Transverse colon (tissue), 4 donors: ENCODE results near the gene TBC1D8. TPM values are rescaled to one million over a fixed set of nuclear protein-coding genes. Genes with fewer than 3 reads are reported as not detected.

Experiments
- DNase-seq: peaks from one replicate; pipeline ENCODE4 v3.0.0-alpha.2; 2019
- H3K27ac ChIP-seq, 4 donors: fragments of 200-600 bp; sonication (generic); 2 replicates each; pipeline ENCODE4 v1.5.1; 2016 to 2018; ENCODE audit warnings: inconsistent platforms in 4 of 4
- H3K27me3 ChIP-seq: fragments of 200-600 bp; sonication (generic); 2 replicates; pipeline ENCODE4 v1.5.1; 2017; ENCODE audit warnings: inconsistent platforms
- H3K36me3 ChIP-seq, 4 donors: fragments of 200-600 bp; sonication (generic); 2 replicates each; pipeline ENCODE4 v1.5.1; 2017 to 2019; ENCODE audit warnings: inconsistent platforms in 4 of 4
- H3K4me1 ChIP-seq, 4 donors: fragments of 200-600 bp; sonication (generic); 2 replicates each; pipeline ENCODE4 v1.5.1; 2017 to 2020; ENCODE audit warnings: inconsistent platforms in 4 of 4
- H3K4me3 ChIP-seq, 4 donors: fragments of 200-600 bp; sonication (generic); 1 replicate in 1 of 4; 2 replicates in 3 of 4; pipeline versions ENCODE4 v1.5.1 to v1.6.1; 2017 to 2019; ENCODE audit warnings: inconsistent platforms in 4 of 4
- H3K9me3 ChIP-seq, 2 donors: fragments of 200-600 bp; sonication (generic); 2 replicates each; pipeline ENCODE4 v1.5.1; 2017 to 2019; ENCODE audit warnings: inconsistent platforms in 2 of 2
- EP300 ChIP-seq: sonication (generic); formaldehyde crosslinking; IDR thresholded peaks from one replicate; pipeline ENCODE4 v1.6.1; 2017; ENCODE audit warnings: antibody characterized with exemption, low read depth
- POLR2A ChIP-seq: fragments of 450-650 bp; IDR thresholded peaks from one replicate; pipeline ENCODE4 v1.6.1; 2016; ENCODE audit warnings: antibody characterized with exemption, mild to moderate bottlenecking, moderate library complexity
- POLR2AphosphoS5 ChIP-seq, 3 donors: sonication (generic); formaldehyde crosslinking; IDR thresholded peaks; one replicate each; pipeline ENCODE4 v1.6.1; 2016; ENCODE audit warnings: antibody characterized with exemption in 3 of 3
- WGBS, 2 donors: methylation state at CpG; one replicate each; pipeline ENCODE4 v1.1.5; 2018; ENCODE audit warnings: low coverage in 1 of 2; 5-methylcytosine and 5-hydroxymethylcytosine counted together
- in situ Hi-C, 4 donors: fragments of 200-750 bp; cut with MboI; loops; one replicate each; pipeline versions ENCODE4 v1.15.0 to v1.15.1; 2017; ENCODE audit warnings: low sequenced_read_pairs in 3 of 4, low pct_ligation_motif_present in 1 of 4, low pct_unique_long_range_greater_than_20kb in 1 of 4
- intact Hi-C: fragments of 100-400 bp; cut with DNase I; formaldehyde crosslinking; loops from one replicate; pipeline ENCODE4 v1.15.1; 2023; ENCODE audit warnings: low total_unique reads
- total RNA-seq, 4 donors: library from RNA; depleted of rRNA; stranded (reverse); fragments of >200 nt; gene quantifications; one replicate each; pipeline ENCODE4 v1.1.0, GENCODE V29; 2016
- TF ChIP-seq, protein P1 (sequence below), 5 experiments: fragments of 200-600 bp in 3 of 5; fragments of 450-650 bp in 2 of 5; sonication (generic) in 3 of 5; IDR thresholded peaks; 1 replicate in 2 of 5; 2 replicates in 3 of 5; pipeline ENCODE4 v1.5.1; 2016 to 2017; ENCODE audit warnings: antibody characterized with exemption in 5 of 5, inconsistent platforms in 3 of 5, mild to moderate bottlenecking in 2 of 5, moderate library complexity in 1 of 5

The TBC1D8 gene
- total RNA-seq, 4 donors from 2014 or later, result 26.5 to 232 (median 88.4) TPM

DNA sequence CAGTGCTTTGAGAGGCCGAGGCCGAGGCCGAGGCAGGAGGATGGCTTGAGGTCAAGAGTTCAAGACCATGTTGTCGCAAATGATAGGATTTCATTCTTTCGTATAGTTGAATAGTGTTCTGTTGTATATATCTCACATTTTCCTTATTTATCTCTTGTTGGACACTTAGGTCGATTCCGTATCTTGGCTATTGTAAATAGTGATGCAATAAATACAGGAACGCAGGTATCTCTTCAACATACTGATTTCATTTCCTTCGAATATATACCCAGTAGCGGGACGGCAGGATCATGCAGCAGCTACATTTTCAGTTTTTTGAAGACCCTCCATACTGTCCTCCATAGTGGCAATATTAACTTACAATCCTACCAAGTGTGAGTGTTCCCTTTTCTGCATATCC lies 4.1 kb downstream of the TBC1D8 start:
- DNase-seq, result no peak
- Histone ChIP-seq H3K4me1 (peaks cover 9 to 18% (median 16%) of the 10 kb centered on the region in 4 donors), H3K9me3 (no peaks in the 10 kb centered on the region), H3K36me3 (no peaks in the 10 kb centered on the region), H3K27me3 (no peaks in the 10 kb centered on the region), H3K27ac (no peak overlapping the region), H3K4me3 (no peak overlapping the region)
- intact Hi-C loops (no loop called here), in situ Hi-C loops (no loop called here)
- WGBS, 2 donors, result 93 to 95% methylated on average over 8 to 11 of the region's 11 CpGs
- TF ChIP-seq POLR2AphosphoS5 (IDR thresholded peaks at IDR 0.05), result no peak
- TF ChIP-seq POLR2A, result no peak
- TF ChIP-seq, protein P1, sequence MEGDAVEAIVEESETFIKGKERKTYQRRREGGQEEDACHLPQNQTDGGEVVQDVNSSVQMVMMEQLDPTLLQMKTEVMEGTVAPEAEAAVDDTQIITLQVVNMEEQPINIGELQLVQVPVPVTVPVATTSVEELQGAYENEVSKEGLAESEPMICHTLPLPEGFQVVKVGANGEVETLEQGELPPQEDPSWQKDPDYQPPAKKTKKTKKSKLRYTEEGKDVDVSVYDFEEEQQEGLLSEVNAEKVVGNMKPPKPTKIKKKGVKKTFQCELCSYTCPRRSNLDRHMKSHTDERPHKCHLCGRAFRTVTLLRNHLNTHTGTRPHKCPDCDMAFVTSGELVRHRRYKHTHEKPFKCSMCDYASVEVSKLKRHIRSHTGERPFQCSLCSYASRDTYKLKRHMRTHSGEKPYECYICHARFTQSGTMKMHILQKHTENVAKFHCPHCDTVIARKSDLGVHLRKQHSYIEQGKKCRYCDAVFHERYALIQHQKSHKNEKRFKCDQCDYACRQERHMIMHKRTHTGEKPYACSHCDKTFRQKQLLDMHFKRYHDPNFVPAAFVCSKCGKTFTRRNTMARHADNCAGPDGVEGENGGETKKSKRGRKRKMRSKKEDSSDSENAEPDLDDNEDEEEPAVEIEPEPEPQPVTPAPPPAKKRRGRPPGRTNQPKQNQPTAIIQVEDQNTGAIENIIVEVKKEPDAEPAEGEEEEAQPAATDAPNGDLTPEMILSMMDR (IDR thresholded peaks at IDR 0.05), result no peak
- TF ChIP-seq EP300, result no peak

DNA sequence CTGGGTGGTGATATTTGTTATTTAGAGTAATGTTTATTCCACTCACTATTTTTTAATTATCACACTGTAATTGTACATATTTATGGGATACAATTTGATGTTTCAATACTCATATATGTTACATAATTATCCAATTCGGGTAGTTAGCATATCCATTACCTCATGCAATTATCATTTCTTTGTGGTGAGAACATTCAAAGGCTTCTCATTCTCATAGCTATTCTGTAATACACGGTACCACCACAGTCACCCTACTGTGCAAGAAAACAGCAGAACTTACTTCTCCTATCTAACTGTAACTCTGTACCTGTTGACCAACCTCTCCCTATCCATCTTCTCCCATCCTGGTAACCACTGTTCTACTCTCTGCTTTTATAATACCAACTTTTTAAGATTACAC lies 4.6 kb downstream of the TBC1D8 start:
- DNase-seq, result no peak
- Histone ChIP-seq H3K4me3 (no peak overlapping the region), H3K36me3 (no peaks in the 10 kb centered on the region), H3K4me1 (peaks cover 5 to 13% (median 11%) of the 10 kb centered on the region in 4 donors), H3K27me3 (no peaks in the 10 kb centered on the region), H3K9me3 (no peaks in the 10 kb centered on the region), H3K27ac (no peak overlapping the region)
- WGBS, 2 donors, result 70 to 71% methylated on average over 2 of the region's 2 CpGs
- intact Hi-C loops (no loop called here), in situ Hi-C loops (no loop called here)
- TF ChIP-seq EP300, result no peak
- TF ChIP-seq, protein P1 (IDR thresholded peaks at IDR 0.05), result no peak

DNA sequence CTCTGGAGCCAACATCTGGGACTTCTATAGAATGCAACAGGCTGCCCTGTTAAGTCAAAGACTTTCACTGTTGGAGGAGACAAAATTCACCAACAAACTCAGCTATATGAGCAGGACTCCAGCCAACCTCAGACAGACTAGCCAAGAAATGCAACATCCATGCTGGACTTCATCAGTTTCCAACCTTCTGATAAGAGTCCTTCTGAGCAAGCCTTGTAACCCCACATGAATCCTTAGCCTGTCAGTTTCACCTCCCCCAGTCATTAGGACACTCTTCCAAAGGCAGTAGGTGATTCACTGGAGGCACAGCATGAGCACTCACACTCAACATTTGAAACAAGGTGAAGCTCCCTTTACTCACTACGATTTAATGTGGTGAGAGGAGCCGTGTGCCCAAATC lies 5.8 kb downstream of the TBC1D8 start:
- no peak for TF ChIP-seq POLR2AphosphoS5 (IDR thresholded peaks at IDR 0.05)
- TF ChIP-seq, protein P1 (IDR thresholded peaks at IDR 0.05), result no peak
- no peak for TF ChIP-seq POLR2A
- intact Hi-C loops, result no loop called here
- H3K36me3 ChIP-seq, result no peaks in the 10 kb centered on the region
- in situ Hi-C loops, result no loop called here
- peaks cover 5 to 10% (median 8%) of the 10 kb centered on the region in 4 donors for H3K4me1 ChIP-seq
- no peaks in the 10 kb centered on the region for H3K9me3 ChIP-seq
- no peak overlapping the region for H3K27ac ChIP-seq
- H3K27me3 ChIP-seq, result no peaks in the 10 kb centered on the region
- DNase-seq, result no peak
- 93% methylated on average over 2 of the region's 2 CpGs; no CpG with 5 or more reads in 1 of the 2 donors for WGBS, 2 donors
- no peak overlapping the region for H3K4me3 ChIP-seq

DNA sequence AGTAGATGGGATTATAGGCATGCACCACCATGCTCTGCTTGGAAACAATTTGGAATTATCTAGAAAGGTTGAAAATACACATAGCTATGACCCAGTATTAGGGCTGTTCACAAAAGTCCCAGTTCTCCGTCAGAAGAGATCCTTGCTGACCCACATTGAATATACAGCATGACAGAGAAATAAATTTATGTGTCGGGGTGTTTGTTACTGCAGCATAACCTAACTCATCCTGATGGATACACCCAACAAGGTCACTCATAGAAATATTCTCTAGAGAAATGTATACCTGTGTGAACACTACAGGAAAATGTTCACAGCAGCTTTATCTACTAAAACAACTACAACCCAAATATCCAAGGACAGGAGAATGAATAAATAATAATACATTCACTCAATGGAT lies 9.0 kb downstream of the TBC1D8 start:
- in situ Hi-C loops, result no loop called here
- Histone ChIP-seq H3K27ac (no peak overlapping the region), H3K27me3 (no peaks in the 10 kb centered on the region), H3K4me1 (no peaks in the 10 kb centered on the region), H3K36me3 (no peaks in the 10 kb centered on the region), H3K4me3 (no peak overlapping the region), H3K9me3 (no peaks in the 10 kb centered on the region)
- DNase-seq, result no peak
- intact Hi-C loops, result no loop called here
- TF ChIP-seq POLR2AphosphoS5 (IDR thresholded peaks at IDR 0.05) (no peak), POLR2A (no peak), EP300 (no peak)
- TF ChIP-seq, protein P1 (IDR thresholded peaks at IDR 0.05), result no peak
- WGBS, 2 donors, result 83 to 100% methylated on average over 1 to 2 of the region's 2 CpGs
